GM19467 (cell line): ENCODE data around the gene LYRM9.
"Not testable (repeated sequence)": the region's sequence is repeated elsewhere in the genome, so short reads cannot be mapped to it uniquely, and the experiment has no call there.

ENCODE experiments used
- ATAC-seq: cut with Tn5 transposase; IDR thresholded peaks from one replicate; pipeline ENCODE4 v1.9.1; 2021; ENCODE audit warnings: mild to moderate bottlenecking, moderate library complexity; ENCODE audit not compliant: unreplicated experiment

The LYRM9 gene

DNA sequence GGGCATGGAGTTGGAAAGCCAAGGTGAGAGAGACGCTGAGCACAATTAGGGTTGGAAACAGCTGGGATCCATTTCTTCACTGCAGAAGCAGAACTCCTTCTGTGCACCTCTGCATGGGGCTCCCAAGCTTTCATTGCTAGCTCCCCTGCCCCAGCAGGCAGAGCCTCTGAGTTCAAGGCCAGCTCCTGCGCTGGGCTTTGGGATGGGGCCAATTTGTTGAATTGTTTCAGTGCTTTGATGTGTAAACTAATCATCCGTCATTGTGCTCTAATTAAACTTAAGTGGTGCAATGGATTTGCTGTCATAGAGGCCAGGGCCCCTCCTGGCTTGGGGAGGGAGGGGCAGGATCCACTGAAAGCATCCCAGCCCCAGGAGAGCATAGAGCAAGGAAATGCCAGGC lies 13.5 kb upstream of the LYRM9 start:
- ATAC-seq = no peak

DNA sequence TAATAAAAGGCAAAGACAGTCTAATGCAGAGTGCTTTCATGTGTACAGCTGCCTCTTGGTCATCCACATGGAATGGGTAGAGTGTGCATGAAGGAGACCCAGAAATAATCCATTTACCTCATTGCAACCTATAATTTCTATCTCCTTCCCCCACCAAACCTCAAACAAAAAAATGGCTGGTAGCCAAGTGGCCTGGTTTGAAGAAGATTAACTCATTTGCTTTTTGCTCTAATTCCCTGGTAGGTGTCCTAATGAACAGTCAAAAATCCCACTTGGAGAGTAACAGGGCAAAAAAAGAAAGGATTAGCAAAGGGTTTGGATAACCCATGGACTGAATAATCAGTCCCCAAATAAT lies 13.0 kb upstream of the LYRM9 start:
- no peak for ATAC-seq

DNA sequence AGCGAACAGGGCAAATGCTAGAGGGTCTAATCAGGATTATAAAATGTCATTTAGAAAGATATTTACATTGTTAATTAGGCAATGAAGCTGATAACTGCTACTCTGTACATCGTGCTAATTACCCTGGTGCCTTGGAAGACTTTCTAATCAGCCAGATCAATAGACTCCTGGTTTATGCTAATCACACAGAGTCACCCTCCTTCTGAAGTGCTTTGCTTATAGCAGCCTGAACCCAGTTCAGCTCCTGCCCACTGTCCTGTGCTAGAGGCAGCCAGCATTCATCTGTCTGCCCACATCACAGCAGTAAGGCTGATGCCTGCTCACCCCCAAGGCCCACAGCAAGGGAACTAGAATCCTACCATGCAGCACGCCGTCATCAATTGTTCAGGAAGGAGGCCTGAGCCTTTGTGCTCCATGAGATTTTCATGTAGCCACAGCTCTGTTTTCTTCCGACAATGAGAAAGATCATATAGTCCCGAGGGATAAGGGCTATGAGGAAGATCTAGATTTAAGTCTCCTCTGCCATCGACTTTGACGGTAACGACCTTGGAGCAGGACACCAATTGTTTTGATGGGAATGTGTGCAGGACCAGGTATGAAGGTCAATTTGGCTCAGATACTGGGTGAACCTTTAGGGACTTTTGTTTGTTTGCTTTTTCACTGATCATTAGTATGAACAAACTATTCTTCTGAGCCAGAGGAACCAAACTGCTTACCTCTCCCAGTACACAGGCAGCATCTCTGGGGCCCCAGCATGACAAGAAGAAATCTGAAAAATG lies 12.5 kb upstream of the LYRM9 start:
- ATAC-seq = no peak

DNA sequence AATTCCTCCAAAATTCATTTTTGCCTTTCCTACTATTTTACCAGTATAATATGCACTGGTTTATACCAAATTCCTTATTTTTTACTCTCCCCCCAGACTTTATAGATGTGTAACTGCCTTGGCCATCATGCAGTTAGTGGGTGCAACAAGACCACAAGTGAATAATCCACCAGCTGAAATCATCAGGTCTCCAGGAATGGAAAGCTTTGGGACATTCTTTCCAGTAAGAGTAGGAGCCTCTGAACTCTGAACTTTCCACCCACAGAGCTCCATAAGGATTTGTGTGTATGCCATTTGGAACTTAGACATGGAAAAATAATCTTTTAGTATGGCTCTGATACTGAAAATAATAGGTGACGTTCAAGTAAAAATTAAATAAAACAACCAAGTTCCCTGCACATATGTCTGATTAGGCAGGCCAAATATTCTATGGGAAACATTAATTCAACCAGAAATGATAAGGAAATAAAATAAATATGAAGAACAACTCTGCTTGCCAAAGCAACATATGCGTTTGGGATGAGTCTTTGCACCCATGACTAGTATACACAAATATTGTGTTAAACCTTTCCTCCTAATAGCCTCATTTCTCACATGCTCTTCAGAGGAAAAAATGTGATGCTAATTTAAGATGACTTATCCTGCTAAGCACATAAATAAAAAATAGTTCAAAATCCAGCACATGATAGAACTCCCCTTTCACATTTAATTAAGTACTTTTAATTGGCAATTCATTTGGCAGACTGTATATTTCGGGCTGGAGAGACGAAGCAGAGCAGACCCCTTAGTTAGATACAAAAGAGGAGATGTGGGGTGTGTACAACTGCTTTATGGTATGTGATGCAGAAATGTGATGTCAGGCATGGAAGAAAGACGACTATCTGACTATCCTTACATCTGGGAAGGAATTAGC lies 11.6 kb upstream of the LYRM9 start:
- no peak for ATAC-seq

DNA sequence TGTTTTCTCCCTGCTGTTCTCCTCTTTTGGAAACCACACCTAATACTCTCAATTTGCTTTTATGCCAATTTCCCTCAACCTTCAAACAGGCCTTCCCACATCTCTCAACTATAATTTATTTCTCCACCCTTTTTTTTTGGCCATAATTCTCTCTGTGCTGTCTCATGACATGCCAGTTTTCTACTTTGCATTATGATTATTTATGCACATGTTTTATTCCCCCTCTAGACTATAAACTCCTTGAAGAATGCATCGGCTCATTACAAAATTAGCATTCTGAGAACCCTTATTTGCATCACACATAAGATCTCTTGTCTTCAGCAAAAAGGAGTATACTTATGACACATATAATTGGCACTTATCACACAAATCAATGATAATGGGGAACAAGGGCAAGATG lies 10.9 kb upstream of the LYRM9 start:
- ATAC-seq = no peak

DNA sequence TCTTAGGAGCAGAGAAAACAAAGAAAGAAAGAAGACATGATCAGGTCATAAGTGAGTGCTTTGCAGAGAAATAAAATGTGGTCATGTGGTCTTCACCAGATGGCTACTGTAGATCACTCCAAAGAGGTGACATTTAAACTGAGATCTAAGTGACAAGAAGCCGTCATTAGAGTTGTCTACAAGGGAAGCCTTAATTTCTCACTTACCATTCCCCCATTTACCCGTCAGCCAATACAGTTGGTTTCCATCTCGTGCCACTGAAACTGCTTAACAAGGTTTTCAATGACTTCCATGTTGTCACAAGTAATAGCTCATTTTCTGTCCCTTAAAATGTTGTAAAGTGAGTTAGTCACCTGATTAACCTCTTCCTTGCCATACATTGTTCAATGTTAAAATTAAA lies 6.4 kb upstream of the LYRM9 start:
- no peak for ATAC-seq

DNA sequence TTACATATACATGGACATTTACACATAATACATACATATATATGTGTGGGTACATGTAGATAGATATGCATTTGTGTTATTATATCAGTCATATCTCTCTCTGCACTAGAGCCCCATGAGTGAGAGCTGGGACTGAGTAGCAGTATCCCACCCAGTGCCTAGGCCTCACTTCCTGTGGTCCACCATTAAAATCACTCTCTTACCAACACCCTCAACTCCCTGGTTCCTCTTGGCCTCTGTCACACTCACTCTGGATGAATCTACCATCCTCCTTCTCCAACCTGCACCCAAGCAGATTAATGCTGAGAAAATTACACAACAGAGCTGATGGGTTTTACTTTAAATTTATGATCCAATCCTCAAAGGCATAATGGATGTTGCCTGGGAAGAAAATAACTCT lies 4.9 kb upstream of the LYRM9 start:
- no peak for ATAC-seq

DNA sequence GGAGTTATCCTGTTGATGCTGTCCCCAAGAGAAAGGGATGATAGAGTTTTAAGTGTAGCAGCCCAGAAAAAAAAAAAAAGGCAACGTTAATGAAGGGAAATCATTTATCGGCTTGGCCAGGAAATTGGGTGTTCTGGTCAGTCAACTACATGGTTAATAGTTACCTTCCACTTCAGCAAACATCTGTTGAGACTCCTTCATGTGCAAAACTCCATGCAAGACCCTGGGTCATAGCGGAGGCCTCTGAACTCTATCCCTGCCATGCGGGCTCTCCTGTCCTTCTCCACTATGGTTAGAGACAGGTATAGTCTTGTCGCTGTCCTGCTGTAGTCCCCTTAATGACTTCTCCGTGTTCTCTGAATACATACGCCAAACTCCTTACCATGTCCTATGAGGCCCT lies 3.5 kb upstream of the LYRM9 start:
- ATAC-seq = no peak

DNA sequence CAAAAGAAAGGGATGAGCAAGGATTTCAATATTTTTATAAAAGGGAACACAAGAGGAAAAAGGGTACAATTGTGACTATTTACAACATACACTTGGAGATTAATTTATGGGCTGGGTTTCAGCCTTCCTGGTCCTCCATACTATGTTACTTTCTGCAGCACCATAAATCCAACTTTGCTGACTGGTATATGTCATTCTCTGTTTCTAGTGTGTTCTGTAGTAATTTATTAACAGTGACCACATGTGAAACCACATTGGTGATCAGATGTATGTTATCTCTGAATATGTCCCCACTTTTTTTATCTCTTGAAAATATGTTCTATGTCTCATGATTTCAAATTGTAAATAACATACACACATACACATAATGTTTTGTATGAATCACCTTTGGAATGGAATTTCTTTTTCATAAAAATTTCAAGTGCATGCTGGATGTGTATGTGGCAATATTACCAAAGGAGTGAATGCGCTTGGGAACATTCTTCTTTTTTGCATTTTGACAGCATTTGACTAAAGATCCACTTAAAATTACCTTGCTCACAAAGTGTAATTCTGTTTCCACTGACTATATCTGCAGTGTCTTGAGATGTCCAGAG lies 2.9 kb upstream of the LYRM9 start:
- ATAC-seq = no peak

DNA sequence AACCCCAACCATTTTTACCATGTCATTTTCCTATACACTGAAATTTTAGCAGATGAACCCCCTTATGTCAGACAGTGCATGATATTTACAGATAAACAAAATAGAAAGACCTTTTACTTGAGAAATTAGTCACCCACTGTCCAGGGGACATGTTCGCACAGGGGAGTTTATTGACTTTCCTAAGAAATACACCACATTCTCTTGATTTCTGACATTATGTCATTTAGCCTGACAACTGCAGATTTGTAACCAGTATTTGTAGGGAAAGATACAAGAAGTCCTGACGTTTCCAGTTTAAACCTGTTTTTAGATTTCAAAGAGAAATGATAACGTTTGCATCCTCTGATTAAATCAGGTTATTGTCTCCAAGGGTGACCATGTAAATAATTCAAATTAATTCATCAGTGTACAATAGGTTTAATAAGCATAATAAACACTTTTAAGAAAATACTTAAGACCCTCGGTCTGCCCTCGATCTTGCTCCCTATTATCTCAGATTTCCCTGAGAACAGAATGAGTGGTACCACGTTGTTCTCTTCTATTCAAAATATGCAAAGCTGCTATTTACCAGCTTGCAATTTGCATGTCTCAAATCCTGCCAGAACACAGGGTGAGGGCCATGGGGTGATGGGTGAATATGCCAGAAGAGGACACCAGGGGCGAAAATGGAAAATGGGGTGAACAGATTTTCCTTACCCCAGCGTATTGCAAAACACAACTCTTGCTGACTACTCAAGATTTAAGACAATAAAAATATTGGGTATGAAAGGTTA lies 2.1 kb upstream of the LYRM9 start:
- ATAC-seq = no peak

DNA sequence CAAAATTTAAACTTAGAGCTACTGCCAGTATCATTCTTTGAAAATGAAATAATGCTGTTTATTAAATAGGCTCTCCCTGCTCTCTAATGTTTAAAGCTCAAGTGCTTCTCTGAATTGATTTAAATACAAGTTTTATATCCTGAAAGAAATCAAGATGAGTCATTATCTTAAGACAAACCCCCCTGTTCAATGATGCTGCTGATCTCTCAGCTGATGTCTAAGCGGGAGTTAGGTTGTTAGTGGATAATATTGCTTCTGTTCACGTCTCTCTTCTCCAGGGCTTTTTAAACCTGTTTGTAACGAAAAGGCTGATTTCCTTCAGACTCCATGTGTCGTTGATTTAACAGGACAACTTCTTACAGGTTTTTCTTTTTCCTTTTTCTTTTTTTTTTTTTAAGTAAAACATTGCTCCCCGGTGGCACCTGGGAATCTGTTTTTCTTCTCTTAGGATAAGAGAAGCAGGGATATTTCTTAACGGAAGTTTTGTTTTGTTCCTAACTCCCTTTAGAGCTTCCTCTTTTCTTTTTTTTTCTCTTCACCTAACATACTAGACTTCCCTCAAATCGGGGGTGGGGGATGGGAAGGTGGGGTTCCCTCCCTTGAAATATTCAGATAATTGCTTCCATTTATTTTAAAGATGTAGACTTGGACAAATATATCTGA lies 807 bp upstream of the LYRM9 start:
- ATAC-seq = no peak

DNA sequence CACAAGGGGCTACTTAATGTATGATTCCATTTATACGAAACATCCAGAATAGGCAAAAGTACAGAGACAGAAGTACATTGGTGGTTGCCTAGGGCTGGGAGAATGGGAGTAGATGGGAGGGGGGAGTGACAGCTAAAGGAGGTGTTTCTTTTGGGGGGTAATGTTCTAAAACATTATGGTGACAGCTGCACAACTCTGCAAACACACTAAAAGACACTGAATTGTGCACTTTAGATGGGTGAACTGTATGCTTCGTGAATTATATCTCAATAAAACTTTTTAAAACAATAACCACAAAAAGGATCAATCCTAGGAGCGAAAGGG lies 661 bp downstream of the LYRM9 start:
- no peak for ATAC-seq

DNA sequence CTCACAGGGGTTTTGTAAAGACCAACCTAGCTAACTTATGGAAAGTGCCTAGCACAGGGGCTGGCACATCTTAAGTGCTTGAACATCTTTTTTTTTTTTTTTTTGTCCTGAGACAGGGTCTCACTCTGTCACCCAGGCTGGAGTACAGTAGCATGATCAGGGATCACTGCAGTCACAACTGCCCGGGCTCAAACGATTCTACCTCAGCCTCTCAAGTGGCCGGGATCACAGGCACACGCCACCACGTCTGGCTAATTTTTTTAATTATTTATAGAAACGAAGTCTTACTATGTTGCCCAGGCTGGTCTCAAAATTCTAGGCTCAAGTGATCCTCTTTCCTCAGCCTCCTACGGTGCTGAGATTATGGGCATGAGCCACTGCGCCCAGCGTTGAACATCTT lies 1.3 kb downstream of the LYRM9 start:
- no peak for ATAC-seq

DNA sequence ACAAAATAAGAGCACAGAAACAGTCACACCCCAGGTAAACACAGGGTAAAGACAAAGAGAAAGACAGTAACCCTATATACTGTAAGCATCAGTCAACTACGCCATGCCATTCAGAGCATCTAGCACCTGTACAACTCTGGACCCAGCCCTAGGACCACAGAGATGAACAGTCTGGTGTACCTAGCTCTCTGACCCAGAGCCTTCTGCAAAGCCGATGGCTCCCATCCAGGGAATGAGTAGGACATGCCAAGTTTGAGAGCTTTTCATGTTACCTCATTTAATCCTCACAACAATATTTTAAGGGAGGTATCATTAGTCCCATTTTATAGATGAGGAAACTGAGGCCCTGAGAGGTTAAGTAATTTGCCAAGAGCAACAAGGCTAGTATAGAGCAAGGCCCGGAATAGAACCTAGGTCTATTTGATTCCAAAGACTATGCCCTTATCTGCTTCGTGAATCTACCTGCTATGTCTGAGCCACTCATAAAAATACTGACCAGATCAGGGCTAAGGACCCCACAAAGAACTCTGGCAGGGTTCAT lies 3.4 kb downstream of the LYRM9 start:
- ATAC-seq = no peak

DNA sequence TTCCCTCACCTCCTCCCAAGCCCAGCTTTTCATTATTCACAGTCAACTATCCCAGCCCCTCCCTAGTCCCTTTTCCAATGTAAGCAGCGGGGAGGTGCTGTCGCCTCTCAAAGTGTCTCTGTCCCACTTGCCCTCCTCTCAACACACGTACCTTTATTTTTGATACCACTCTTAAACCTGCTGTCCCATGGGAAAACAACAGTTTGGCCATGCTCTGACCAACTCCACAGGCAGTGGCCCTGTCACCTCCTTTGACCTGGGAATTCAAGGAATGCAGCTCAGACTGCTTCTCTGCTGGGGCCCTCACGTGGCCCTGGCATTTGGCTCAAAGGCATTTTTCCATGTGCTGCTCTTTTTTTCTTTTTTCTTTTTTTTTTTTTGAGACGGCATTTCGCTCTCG lies 4.2 kb downstream of the LYRM9 start:
- no peak for ATAC-seq

DNA sequence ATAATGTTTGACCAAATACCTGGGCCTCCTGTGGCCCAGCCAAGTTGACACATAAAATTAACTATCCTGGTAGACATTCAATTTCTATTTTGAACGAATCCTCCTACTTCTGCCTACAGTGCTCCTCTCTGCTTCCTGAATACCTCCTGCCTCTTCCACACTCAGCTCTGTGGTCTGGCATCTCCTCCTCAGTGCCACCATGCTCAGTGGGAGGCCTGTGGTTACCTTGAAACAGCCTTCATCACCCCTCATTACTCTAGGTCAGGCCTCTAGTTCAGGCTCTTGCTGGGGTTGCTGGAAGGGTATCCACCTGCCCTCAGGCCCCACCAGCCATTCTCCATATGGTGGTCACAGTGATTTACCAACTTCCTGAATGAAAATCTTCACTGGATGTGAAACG lies 5.1 kb downstream of the LYRM9 start:
- no peak for ATAC-seq

DNA sequence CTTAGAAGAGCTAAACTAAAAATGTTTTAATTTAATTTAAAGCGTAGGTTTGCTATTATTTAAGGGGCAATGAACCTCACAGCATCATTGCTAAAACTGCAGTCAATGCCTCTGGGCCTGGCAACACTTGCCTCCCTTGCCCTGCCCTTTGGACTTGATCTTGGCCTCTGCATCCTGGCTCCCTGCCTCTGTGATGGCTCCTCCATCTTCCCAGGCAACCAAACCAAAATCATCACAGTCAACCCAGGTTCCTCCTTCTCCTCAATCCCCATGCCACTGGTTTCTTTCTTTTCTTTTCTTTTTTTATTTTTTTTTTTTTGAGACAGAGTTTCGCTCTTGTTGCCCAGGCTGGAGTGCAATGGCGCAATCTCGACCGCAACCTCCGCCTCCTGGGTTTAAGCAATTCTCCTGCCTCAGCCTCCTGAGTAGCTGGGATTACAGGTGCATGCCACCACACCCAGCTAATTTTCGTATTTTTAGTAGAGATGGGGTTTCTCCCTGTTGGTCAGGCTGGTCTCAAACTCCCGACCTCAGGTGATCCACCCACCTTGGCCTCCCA lies 6.7 kb downstream of the LYRM9 start:
- not testable (repeated sequence) for ATAC-seq

DNA sequence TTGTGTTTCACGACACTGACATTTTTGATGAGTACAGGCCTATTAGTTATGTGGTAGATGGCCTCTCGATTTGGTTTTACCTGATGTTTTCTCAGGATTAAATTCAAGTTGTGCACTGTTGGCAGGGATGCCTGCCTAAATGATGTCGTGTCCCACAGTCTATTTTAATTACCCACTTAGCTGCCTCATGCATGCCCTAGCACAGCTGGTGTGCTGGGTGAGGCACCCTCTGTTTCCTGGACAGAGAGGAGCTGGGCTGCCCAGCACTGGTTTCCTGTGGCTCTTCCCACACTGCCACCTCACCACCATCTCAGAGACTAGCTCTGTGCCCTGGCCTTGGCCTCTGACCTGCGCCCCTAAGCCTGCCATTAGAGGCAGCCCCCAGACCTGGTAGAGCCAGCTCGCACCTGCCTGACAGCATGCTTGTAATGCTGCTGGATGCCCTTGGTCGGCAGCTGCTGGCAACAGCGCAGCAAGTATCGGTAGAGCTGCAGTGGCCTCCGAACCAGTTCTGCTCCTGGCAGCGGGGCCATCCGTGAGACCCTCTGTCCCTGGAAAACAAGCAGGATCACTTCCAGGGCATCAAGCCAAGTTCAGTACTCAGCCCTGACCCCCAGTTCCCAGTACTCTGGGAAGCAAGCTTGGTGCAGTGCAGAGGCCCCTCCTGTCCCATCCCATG lies 10.9 kb downstream of the LYRM9 start:
- no peak for ATAC-seq

DNA sequence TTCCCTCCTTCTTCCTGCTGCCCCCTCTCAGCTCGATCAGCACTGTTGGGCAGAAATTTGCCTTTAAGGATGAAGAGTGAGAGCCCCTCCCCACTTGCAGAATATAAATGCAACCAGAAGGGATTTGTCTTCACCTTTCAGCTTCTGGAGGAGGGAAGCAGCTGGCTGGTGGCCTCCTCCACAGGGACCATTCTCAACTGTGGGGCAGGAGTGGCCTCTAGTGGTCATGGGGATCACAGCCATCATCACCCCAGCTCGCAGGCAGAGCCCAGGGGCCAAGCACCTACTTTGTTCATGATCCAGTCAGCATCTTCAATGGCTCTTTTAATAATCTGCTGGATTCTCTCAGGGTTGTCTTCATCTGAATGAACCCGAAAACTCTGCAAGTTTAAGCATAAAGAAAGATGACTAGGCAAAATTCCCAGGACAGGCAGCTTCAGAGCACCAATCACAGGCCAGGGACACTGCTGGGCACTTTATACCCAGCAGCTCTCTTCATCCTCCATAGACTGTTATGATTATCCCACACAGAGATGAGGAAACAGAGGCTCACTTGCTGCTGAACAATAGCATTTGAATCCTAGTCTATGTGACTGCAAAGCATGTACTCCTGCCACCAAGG lies 13.1 kb downstream of the LYRM9 start:
- ATAC-seq = no peak
